Natural killer cell (primary cell): ENCODE measurements around the gene LHX8. TPM values are rescaled to one million over a fixed set of nuclear protein-coding genes. Genes with fewer than 3 reads are reported as not detected.
A peak's percentile ranks its signal among the peaks of the same experiment; 100 is the strongest.

Source experiments
- ATAC-seq, 3 donors: fragments of 150-1000 bp in 2 of 3; fragments of 200-7000 bp in 1 of 3; cut with Tn5 transposase; 1 replicate in 1 of 3; 2 replicates in 2 of 3; pipeline ENCODE4 v1.10.0; 2021; ENCODE audit warnings: mild to moderate bottlenecking in 2 of 3, moderate library complexity in 2 of 3
- DNase-seq, 2 donors: peaks; one replicate each; pipeline versions ENCODE4 v3.0.0 to v3.0.0-alpha.2; 2013 to 2021; ENCODE audit warnings: mixed read lengths in 1 of 2
- H3K27ac ChIP-seq: one replicate; pipeline ENCODE4 v1.5.1; 2013; ENCODE audit warnings: mild to moderate bottlenecking, low read length
- H3K27me3 ChIP-seq: one replicate; pipeline ENCODE4 v1.6.1; 2013; ENCODE audit warnings: low read length; ENCODE audit not compliant: control insufficient read depth, insufficient read depth
- H3K36me3 ChIP-seq: one replicate; pipeline ENCODE4 v1.6.1; 2013; ENCODE audit warnings: low read length; ENCODE audit not compliant: control insufficient read depth, insufficient read depth
- H3K4me1 ChIP-seq: one replicate; pipeline ENCODE4 v1.6.1; 2013; ENCODE audit warnings: low read length; ENCODE audit not compliant: control insufficient read depth, insufficient read depth
- H3K4me3 ChIP-seq: one replicate; pipeline ENCODE4 v1.5.1; 2013; ENCODE audit warnings: low read length
- H3K9me3 ChIP-seq: one replicate; pipeline ENCODE4 v1.6.1; 2013; ENCODE audit warnings: low read length; ENCODE audit not compliant: control insufficient read depth, insufficient read depth
- H3K27ac Mint-ChIP-seq, 2 donors: one replicate each; pipeline ENCODE4 v1.8.0; 2022; ENCODE audit warnings: mild to moderate bottlenecking in 2 of 2, mixed read lengths in 2 of 2, moderate library complexity in 1 of 2
- H3K27me3 Mint-ChIP-seq, 2 donors: one replicate each; pipeline ENCODE4 v1.8.0; 2022; ENCODE audit warnings: low read depth in 2 of 2, mixed read lengths in 2 of 2
- H3K36me3 Mint-ChIP-seq: one replicate; pipeline ENCODE4 v1.8.0; 2022; ENCODE audit warnings: mixed read lengths
- H3K4me1 Mint-ChIP-seq, 2 donors: one replicate each; pipeline ENCODE4 v1.8.0; 2022; ENCODE audit warnings: mixed read lengths in 2 of 2
- H3K4me3 Mint-ChIP-seq: one replicate; pipeline ENCODE4 v1.8.0; 2022; ENCODE audit warnings: mild to moderate bottlenecking, moderate library complexity, mixed read lengths
- H3K9me3 Mint-ChIP-seq, 2 donors: one replicate each; pipeline ENCODE4 v1.8.0; 2022; ENCODE audit warnings: mixed read lengths in 2 of 2
- CTCF ChIP-seq: fragments of 200-600 bp; IDR thresholded peaks from one replicate; pipeline ENCODE4 v1.8.0; 2022; ENCODE audit warnings: antibody characterized with exemption
- WGBS: methylation state at CpG from one replicate; pipeline ENCODE4 v1.1.7; 2013; ENCODE audit warnings: missing lambda C conversion rate; ENCODE audit not compliant: insufficient coverage; 5-methylcytosine and 5-hydroxymethylcytosine counted together
- intact Hi-C: fragments of 100-400 bp; cut with micrococcal nuclease; formaldehyde crosslinking; loops from one replicate; pipeline ENCODE4 v1.14.2; 2022
- total RNA-seq, 4 donors: library from RNA; stranded (reverse); fragments of 120-200 nt in 1 of 4; gene quantifications; one replicate each; pipeline versions ENCODE4 v1.2.3 to v1.2.4, GENCODE V29; 2013 to 2022

Gene LHX8
- total RNA-seq, 3 donors from 2014 or later (not counting 1 experiment from before 2014, with no cell fraction given): not detected

DNA sequence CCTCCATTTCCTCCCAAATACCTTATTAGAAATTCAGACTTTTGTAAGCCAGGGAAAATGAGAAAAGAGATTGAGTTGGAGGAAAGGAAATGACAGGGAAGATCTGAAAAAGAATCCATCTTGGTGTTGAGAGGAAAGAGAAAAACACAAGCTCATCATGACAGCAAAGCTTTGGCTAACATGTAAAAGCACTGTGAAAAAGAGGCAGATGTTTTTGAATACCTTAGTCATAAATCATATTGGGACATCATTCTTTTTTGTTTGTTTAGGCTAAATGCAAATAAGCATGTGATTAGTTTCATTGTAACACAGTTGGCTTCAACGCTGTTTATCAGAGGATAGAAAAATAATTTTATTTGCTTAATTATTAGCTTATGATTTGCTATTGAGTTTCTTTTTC is 64.6 kb downstream of the LHX8 start:
- ATAC-seq: no peak
- TF ChIP-seq CTCF: no peak
- Mint-ChIP-seq H3K4me3 (no peak overlapping the region), H3K9me3 (peaks cover 0 to 5% of the 10 kb centered on the region in 2 donors), H3K27ac (no peak overlapping the region), H3K4me1 (no peaks in the 10 kb centered on the region), H3K36me3 (no peaks in the 10 kb centered on the region), H3K27me3 (no peaks in the 10 kb centered on the region)
- Histone ChIP-seq H3K27ac (no peak overlapping the region), H3K4me3 (no peak overlapping the region), H3K9me3 (no peaks in the 10 kb centered on the region), H3K4me1 (no peaks in the 10 kb centered on the region), H3K36me3 (no peaks in the 10 kb centered on the region), H3K27me3 (no peaks in the 10 kb centered on the region)
- intact Hi-C loops: no loop called here
- WGBS: 100% methylated on average over 1 of the region's 1 CpG
- DNase-seq: no peak

- ATAC-seq (no peak), DNase-seq (no peak)
- no peak overlapping the region for H3K4me3 ChIP-seq
- no peaks in the 10 kb centered on the region for H3K27me3 ChIP-seq
- Mint-ChIP-seq H3K36me3 (no peaks in the 10 kb centered on the region), H3K4me1 (no peaks in the 10 kb centered on the region), H3K27me3 (no peaks in the 10 kb centered on the region), H3K27ac (no peak overlapping the region), H3K9me3 (no peaks in the 10 kb centered on the region), H3K4me3 (no peak overlapping the region)
- no peaks in the 10 kb centered on the region for H3K36me3 ChIP-seq
- no peaks in the 10 kb centered on the region for H3K9me3 ChIP-seq
- WGBS: 98% methylated on average over 4 of the region's 4 CpGs
- H3K27ac ChIP-seq: no peak overlapping the region
- intact Hi-C loops: no loop called here
- no peak for TF ChIP-seq CTCF
- H3K4me1 ChIP-seq: no peaks in the 10 kb centered on the region
Measured at GRCh38 chr1:75202751-75203150, 68.6 kb downstream of the LHX8 start.

GRCh38 chr1:75203415-75204277 is 69.5 kb downstream of the LHX8 start:
- Histone ChIP-seq H3K36me3 (no peaks in the 10 kb centered on the region), H3K27me3 (no peaks in the 10 kb centered on the region), H3K4me1 (no peaks in the 10 kb centered on the region), H3K4me3 (no peak overlapping the region), H3K27ac (no peak overlapping the region), H3K9me3 (no peaks in the 10 kb centered on the region)
- intact Hi-C loops: no loop called here
- 33% methylated on average over 5 of the region's 8 CpGs for WGBS
- ATAC-seq: no peak
- peak in 1 of 2 donors; percentile 7 for DNase-seq
- no peak for TF ChIP-seq CTCF
- Mint-ChIP-seq H3K27ac (no peak overlapping the region), H3K36me3 (no peaks in the 10 kb centered on the region), H3K27me3 (no peaks in the 10 kb centered on the region), H3K4me1 (no peaks in the 10 kb centered on the region), H3K9me3 (no peaks in the 10 kb centered on the region), H3K4me3 (no peak overlapping the region)

- Histone ChIP-seq H3K36me3 (no peaks in the 10 kb centered on the region), H3K27me3 (no peaks in the 10 kb centered on the region), H3K4me3 (no peak overlapping the region), H3K27ac (no peak overlapping the region), H3K4me1 (no peaks in the 10 kb centered on the region), H3K9me3 (no peaks in the 10 kb centered on the region)
- Mint-ChIP-seq H3K9me3 (peaks cover 0 to 7% of the 10 kb centered on the region in 2 donors), H3K27ac (no peak overlapping the region), H3K4me1 (no peaks in the 10 kb centered on the region), H3K4me3 (no peak overlapping the region), H3K27me3 (no peaks in the 10 kb centered on the region), H3K36me3 (no peaks in the 10 kb centered on the region)
- intact Hi-C loops: no loop called here
- ATAC-seq (no peak), DNase-seq (no peak)
- no peak for TF ChIP-seq CTCF
Measured at GRCh38 chr1:75208862-75209261, 74.7 kb downstream of the LHX8 start.
